SK-N-SH (cell line): ENCODE data around the gene IRX6. TPM values are rescaled to one million over a fixed set of nuclear protein-coding genes. Genes with fewer than 3 reads are reported as not detected.

ENCODE experiments used
- CTCF ChIA-PET: fragments of 300-600, 350-600 bp; formaldehyde crosslinking; extraction: SDS; loops from one replicate; lab custom pipeline; 2021; lab: Yijun Ruan, JAX
- POLR2A ChIA-PET: fragments of 350-600 bp; sonication (Branson Sonifier 250); formaldehyde crosslinking; extraction: SDS; loops from one replicate; lab custom pipeline; 2020; ENCODE audit warnings: antibody characterized with exemption, inconsistent platforms; lab: Yijun Ruan, JAX
- DNase-seq: peaks from one replicate; pipeline ENCODE4 v3.0.0; 2012
- H2AFZ ChIP-seq: fragments of 200-600 bp; sonication (generic); 2 replicates; pipeline ENCODE4 v1.8.1; 2016; ENCODE audit warnings: antibody characterized with exemption, mild to moderate bottlenecking, low read depth
- H3F3A ChIP-seq: fragments of 200-600 bp; sonication (generic); replicated peaks from 2 replicates; pipeline ENCODE3; 2016; ENCODE audit warnings: antibody characterized with exemption, mild to moderate bottlenecking; ENCODE audit not compliant: insufficient read depth
- H3K27ac ChIP-seq, 2 experiments: fragments of 200-500 bp in 1 of 2; fragments of 200-600 bp in 1 of 2; sonication (Bioruptor generic) in 1 of 2; sonication (generic), shearing (Covaris generic) in 1 of 2; 2 replicates each; pipeline versions ENCODE4 v1.5.1 to v1.6.1; 2014 to 2016; ENCODE audit warnings: low read depth in 2 of 2, inconsistent platforms in 1 of 2, low read length in 1 of 2, mild to moderate bottlenecking in 1 of 2, mixed read lengths in 1 of 2
- H3K27me3 ChIP-seq: fragments of 200-600 bp; sonication (generic), shearing (Covaris generic); 2 replicates; pipeline ENCODE4 v1.6.1; 2016; ENCODE audit warnings: mixed run types; ENCODE audit not compliant: insufficient read depth
- H3K36me3 ChIP-seq, 2 experiments: fragments of 200-500 bp in 1 of 2; fragments of 200-600 bp in 1 of 2; sonication (Bioruptor generic) in 1 of 2; sonication (generic) in 1 of 2; replicated peaks in 1 of 2; 2 replicates each; pipeline versions ENCODE3 to v1.5.1; 2014 to 2016; ENCODE audit warnings: low read length in 1 of 2, mild to moderate bottlenecking in 1 of 2; ENCODE audit not compliant: insufficient read depth in 2 of 2, control insufficient read depth in 1 of 2
- H3K4me1 ChIP-seq, 2 experiments: fragments of 200-500 bp in 1 of 2; fragments of 200-600 bp in 1 of 2; sonication (Bioruptor generic) in 1 of 2; sonication (generic), shearing (Covaris generic) in 1 of 2; 2 replicates each; pipeline versions ENCODE4 v1.5.1 to v1.6.1; 2014 to 2016; ENCODE audit warnings: low read depth in 1 of 2, low read length in 1 of 2, mixed run types in 1 of 2; ENCODE audit not compliant: insufficient read depth in 2 of 2, control insufficient read depth in 1 of 2
- H3K4me2 ChIP-seq: fragments of 200-600 bp; sonication (generic), shearing (Covaris generic); 2 replicates; pipeline ENCODE4 v1.6.1; 2017; ENCODE audit warnings: mixed run types
- H3K4me3 ChIP-seq, 2 experiments: fragments of 200-500 bp in 1 of 2; fragments of 200-600 bp in 1 of 2; sonication (Bioruptor generic) in 1 of 2; sonication (generic), shearing (Covaris generic) in 1 of 2; 2 replicates each; pipeline versions ENCODE4 v1.5.1 to v1.8.1; 2014 to 2016; ENCODE audit warnings: low read depth in 2 of 2, inconsistent platforms in 1 of 2, low read length in 1 of 2, mild to moderate bottlenecking in 1 of 2, mixed read lengths in 1 of 2, moderate library complexity in 1 of 2
- H3K79me2 ChIP-seq: fragments of 200-600 bp; sonication (generic); 2 replicates; pipeline ENCODE4 v1.8.1; 2017; ENCODE audit warnings: mild to moderate bottlenecking; ENCODE audit not compliant: insufficient read depth
- H3K9ac ChIP-seq: fragments of 200-600 bp; sonication (generic); 2 replicates; pipeline ENCODE4 v1.6.1; 2017; ENCODE audit warnings: mixed run types
- H3K9me2 ChIP-seq: fragments of 200-600 bp; sonication (generic); 2 replicates; pipeline ENCODE4 v1.6.1; 2017; ENCODE audit warnings: mixed run types
- H3K9me3 ChIP-seq: fragments of 200-600 bp; sonication (generic); 2 replicates; pipeline ENCODE4 v1.6.1; 2017; ENCODE audit warnings: mixed run types, mild to moderate bottlenecking, moderate library complexity
- H4K20me1 ChIP-seq: fragments of 200-600 bp; sonication (generic); 2 replicates; pipeline ENCODE4 v1.6.1; 2017; ENCODE audit warnings: mild to moderate bottlenecking, mixed run types; ENCODE audit not compliant: insufficient read depth
- CTCF ChIP-seq: fragments of 200-600 bp; sonication (generic); IDR thresholded peaks from 2 replicates; pipeline ENCODE4 v1.6.1; 2017; ENCODE audit warnings: antibody characterized with exemption, mild to moderate bottlenecking, moderate library complexity
- EZH2phosphoT487 ChIP-seq: fragments of 200-600 bp; sonication (generic); IDR thresholded peaks from 2 replicates; pipeline ENCODE4 v1.6.1; 2017; ENCODE audit warnings: low read depth, mixed run types, mild to moderate bottlenecking, antibody characterized with exemption, moderate library complexity, borderline replicate concordance
- FOXJ3 ChIP-seq: sonication (generic); formaldehyde crosslinking; IDR thresholded peaks from 2 replicates; pipeline ENCODE4 v1.5.1; 2020; ENCODE audit warnings: mild to moderate bottlenecking, missing genetic modification reagents
- GABPA ChIP-seq: IDR thresholded peaks from 2 replicates; pipeline ENCODE4 v1.4.0; 2012; ENCODE audit warnings: low read depth, mild to moderate bottlenecking
- IRF3 ChIP-seq: fragments of 150-350 bp; IDR thresholded peaks from 2 replicates; pipeline ENCODE4 v1.6.1; 2016; ENCODE audit warnings: mild to moderate bottlenecking, low read depth, low read length
- MAX ChIP-seq: IDR thresholded peaks from 2 replicates; pipeline ENCODE4 v1.4.0; 2012; ENCODE audit warnings: low read depth
- MEF2A ChIP-seq: IDR thresholded peaks from 2 replicates; pipeline ENCODE4 v1.4.0; 2012; ENCODE audit warnings: low read depth, borderline replicate concordance
- PBX3 ChIP-seq: IDR thresholded peaks from 2 replicates; pipeline ENCODE4; 2012
- POLR2AphosphoS5 ChIP-seq: IDR thresholded peaks from 2 replicates; pipeline ENCODE4 v1.6.1; 2012; ENCODE audit warnings: low read depth, low read length
- RAD21 ChIP-seq: IDR thresholded peaks from 2 replicates; pipeline ENCODE4 v1.6.1; 2012; ENCODE audit warnings: mild to moderate bottlenecking, low read length
- RCOR1 ChIP-seq: fragments of 150-350 bp; IDR thresholded peaks from 2 replicates; pipeline ENCODE4 v1.6.1; 2017; ENCODE audit warnings: antibody characterized with exemption, low read length
- RXRA ChIP-seq: IDR thresholded peaks from 2 replicates; pipeline ENCODE4 v1.4.0; 2012; ENCODE audit warnings: low read depth, mild to moderate bottlenecking, borderline replicate concordance
- SIN3A ChIP-seq: IDR thresholded peaks from 2 replicates; pipeline ENCODE4 v1.6.1; 2012; ENCODE audit warnings: low read depth, mild to moderate bottlenecking, low read length, moderate library complexity, borderline replicate concordance
- TAF1 ChIP-seq: IDR thresholded peaks from 2 replicates; pipeline ENCODE4 v1.6.1; 2012; ENCODE audit warnings: low read depth, mild to moderate bottlenecking, low read length, moderate library complexity, borderline replicate concordance
- USF2 ChIP-seq: fragments of 150-350 bp; IDR thresholded peaks from 2 replicates; pipeline ENCODE4 v1.6.1; 2017; ENCODE audit warnings: antibody characterized with exemption, low read length, low read depth, borderline replicate concordance
- ZBTB33 ChIP-seq: IDR thresholded peaks from 2 replicates; pipeline ENCODE4 v1.4.0; 2012; ENCODE audit warnings: low read depth, borderline replicate concordance
- WGBS: methylation state at CpG from one replicate; pipeline ENCODE4 v1.1.6; 2017; ENCODE audit warnings: low lambda C conversion rate; 5-methylcytosine and 5-hydroxymethylcytosine counted together
- polyA plus RNA-seq, 3 experiments: library from polyadenylated mRNA; depleted of rRNA; stranded (reverse); fragments of >200 nt; gene quantifications; 2 replicates each; pipeline ENCODE4 v1.2.3, GENCODE V29; 2012

Gene IRX6
- polyA plus RNA-seq, 1 of the 3 experiments (the other 2 are of a cell fraction), result not detected

GRCh38 chr16:55277536-55277935 lies 46.5 kb upstream of the IRX6 start:
- no peaks in the 10 kb centered on the region for H3K9me3 ChIP-seq
- DNase-seq, result no peak
- no peak overlapping the region for H3K9ac ChIP-seq
- H3K4me1 ChIP-seq, result peaks cover 0 to 25% of the 10 kb centered on the region in 2 experiments; a peak in 2 of 4 replicates
- 0% methylated on average over 1 of the region's 1 CpG for WGBS
- ChIA-PET POLR2A (no interaction called here), CTCF (interaction anchor here (2.4 kb wide), 1 partner anchor 94 kb away, joined by 5 read pairs; no protein-coding TSS in a partner anchor)
- H3K27me3 ChIP-seq, result no peaks in the 10 kb centered on the region
- H3K36me3 ChIP-seq, result no peaks in the 10 kb centered on the region
- H3K79me2 ChIP-seq, result no peaks in the 10 kb centered on the region
- no peak overlapping the region for H3K4me2 ChIP-seq
- H3K9me2 ChIP-seq, result no peaks in the 10 kb centered on the region
- H4K20me1 ChIP-seq, result no peaks in the 10 kb centered on the region
- no peak overlapping the region for H2AFZ ChIP-seq
- H3F3A ChIP-seq, result no peaks in the 10 kb centered on the region
- TF ChIP-seq GABPA (no peak), RCOR1 (no peak), SIN3A (no peak), USF2 (no peak), POLR2AphosphoS5 (no peak), CTCF (no peak), TAF1 (no peak), ZBTB33 (no peak), RXRA (no peak), MEF2A (no peak), PBX3 (no peak), EZH2phosphoT487 (no peak), IRF3 (no peak), RAD21 (no peak), FOXJ3 (CRISPR knock-in tag) (no peak), MAX (no peak)
- H3K27ac ChIP-seq, result no peak overlapping the region
- H3K4me3 ChIP-seq, result no peak overlapping the region
